Measurements from ENCODE around the gene ATG9A.

Gene ATG9A

DNA sequence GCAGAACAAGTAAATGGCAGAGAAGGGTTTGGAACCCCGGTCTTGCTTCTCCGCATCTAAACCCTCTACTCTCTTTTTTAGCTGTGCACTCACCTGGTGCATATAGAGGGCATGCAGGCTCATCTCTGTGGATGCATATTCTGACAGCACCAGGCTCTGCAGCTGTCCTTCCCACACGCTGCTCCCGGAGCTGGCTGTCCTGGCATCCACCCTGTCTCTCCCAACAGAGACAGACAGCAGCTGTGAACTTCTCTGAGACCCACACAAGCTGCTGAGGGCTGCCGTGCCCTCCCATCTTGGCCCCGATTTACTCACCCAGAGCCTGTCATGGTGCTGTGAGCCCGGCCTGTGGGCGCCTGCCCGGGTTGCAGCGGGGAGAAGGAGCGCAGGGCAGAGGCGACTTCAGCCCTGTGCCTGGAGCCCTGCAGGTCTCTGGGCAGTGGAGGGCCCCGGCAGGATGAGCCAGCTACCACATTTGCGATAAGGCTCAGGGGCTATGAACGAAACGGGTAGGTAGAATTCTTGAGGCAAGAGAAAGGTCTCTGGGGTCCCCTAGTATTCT lies 7.4 kb downstream of the ATG9A start:
- CTCF ChIA-PET, result interaction anchor here (0.9 kb wide), 1 partner anchor 11 kb away, joined by 3 read pairs; no protein-coding TSS in a partner anchor
- no peak for DNase-seq
- Mint-ChIP-seq H3K36me3 (peaks cover 52% of the 10 kb centered on the region), H3K4me1 (peaks cover 25% of the 10 kb centered on the region), H3K27me3 (no peaks in the 10 kb centered on the region), H3K27ac (no peak overlapping the region), H3K4me3 (no peak overlapping the region), H3K9me3 (no peaks in the 10 kb centered on the region)

DNA sequence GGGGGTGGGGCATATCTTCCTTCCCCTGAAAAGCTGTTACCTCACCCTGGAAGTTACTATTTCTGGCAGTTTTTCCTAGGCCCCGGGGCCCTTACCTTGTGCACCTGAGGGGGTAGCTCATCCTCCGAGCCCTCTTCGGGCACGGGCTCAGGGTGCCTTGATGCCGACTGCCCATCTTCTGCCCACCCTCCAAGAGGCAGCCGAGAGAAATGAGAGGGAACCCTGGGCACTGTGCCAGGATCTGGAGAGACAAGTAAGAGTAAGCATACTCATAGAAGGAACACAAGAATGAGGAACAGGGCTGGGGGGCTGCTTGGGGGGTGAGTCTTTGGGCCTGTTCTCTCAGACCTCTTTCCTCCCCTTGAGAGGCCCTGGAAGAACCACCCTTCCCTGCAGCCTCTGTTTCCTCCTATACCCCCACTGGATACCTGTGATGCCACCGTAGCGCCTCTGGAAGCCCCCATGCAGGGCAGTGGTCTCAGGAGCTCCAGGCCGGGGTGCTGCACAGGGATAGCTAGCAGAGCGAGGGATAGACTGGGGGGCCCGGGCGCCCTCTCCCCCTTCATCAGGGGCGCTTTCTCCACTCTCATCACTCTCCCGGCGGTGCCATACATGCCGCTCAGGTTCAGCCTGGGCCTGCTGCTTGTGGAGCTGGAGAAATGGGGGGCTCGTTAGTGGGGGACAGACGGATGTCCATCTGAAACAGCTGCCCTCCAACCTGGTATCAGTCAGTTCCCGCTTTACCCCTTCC lies 8.6 kb downstream of the ATG9A start:
- CTCF ChIA-PET, result interaction anchor here (1.8 kb wide), 1 partner anchor 75 kb away, joined by 7 read pairs; no protein-coding TSS in a partner anchor
- peaks cover 51% of the 10 kb centered on the region for H3K36me3 Mint-ChIP-seq
- H3K4me3 Mint-ChIP-seq, result no peak overlapping the region
- no peaks in the 10 kb centered on the region for H3K27me3 Mint-ChIP-seq
- no peak for DNase-seq
- H3K27ac Mint-ChIP-seq, result no peak overlapping the region
- H3K9me3 Mint-ChIP-seq, result no peaks in the 10 kb centered on the region
- peaks cover 31% of the 10 kb centered on the region for H3K4me1 Mint-ChIP-seq

DNA sequence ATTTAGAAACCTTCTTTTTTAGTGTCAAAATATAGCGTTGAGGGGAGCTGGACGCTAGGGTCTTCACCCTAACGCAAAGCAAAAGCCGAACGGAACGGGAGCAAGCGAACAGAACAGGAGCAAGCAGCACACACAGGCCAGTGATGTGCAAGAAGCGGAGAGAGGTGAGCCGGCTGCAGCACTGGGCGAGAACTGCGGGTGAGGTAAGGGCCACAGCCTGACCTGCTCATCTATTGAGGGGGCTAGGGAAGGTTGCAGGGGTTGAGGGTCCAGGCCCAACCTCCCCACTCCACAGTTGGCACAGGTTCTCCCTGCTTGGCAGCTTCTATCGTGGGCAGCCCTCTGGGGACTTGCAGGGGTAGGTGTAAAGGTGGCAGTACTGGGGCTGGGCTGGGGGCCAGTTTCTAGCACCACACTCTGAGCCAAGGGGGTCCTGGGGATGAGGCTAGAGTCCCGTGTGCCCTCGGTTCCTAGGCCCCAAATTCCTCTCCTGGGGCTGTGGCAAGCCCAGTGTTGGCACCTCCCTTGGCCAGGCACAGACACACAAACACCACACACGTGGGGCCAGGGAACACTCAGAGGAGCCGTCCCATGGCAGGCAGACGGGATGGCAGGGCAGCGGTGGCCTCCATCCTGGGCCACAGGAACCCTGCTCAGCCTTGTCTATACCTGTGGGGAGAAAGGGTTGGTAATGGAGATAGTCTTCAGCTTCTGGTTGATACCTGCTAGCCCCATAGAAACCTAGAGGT lies 9.5 kb downstream of the ATG9A start:
- Mint-ChIP-seq H3K36me3 (peaks cover 42% of the 10 kb centered on the region), H3K4me3 (no peak overlapping the region), H3K27ac (no peak overlapping the region)

DNA sequence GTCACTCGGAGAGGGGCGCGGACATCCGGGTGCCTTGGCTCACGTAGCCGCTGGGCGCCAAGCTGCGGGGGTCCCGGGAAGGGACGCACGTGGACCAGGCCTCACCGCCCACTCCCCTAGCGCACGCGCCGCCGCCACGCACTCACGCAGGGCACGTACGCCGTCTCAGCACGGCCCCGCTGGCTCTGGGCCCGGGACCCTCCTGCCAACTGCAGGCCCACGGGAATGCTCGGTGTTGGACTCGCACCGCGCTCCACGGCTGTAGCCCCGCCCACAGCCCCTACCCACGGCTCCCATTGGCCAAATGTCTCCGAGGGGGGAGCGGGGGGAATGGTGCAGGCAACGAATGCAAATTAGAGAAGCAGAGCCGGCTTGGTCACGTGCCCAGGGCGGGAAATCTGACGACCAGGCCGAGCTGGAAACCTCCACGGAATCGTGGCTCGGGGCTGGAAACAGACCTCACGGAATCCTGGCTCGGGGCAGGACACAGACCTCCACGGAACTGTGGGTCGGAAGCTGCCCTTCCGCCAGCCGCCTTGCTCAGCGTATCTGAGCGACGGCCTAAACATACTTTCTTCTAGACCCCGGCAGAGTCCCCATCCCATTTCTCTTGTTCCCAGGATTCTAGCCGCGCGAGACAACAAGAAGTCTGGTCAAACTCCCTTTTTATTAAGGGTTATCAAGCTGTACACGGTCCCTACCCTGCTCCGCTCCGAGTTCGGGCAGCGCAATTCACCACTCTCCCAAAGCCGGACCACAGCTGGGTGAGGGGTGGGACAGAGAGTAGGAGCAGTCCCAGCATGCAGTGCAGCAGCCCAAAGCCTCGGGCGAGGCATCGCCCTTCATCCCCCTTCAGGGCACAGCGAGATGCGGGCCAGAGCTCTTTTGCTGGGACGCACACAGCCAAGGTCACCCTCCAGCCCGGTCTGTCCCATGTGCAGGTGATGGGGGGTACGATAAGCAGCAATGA lies 10.4 kb downstream of the ATG9A start, which contains the start of gene ABCB6:
Gene ABCB6 (minus strand): TSS at position 227 of the 970 bp plus-strand sequence. CDS start 285 bp downstream, outside the sequence.
- Mint-ChIP-seq H3K27me3 (no peaks in the 10 kb centered on the region), H3K4me3 (peak within 1 kb of the TSS; percentile 81), H3K27ac (peak within 1 kb of the TSS; percentile 89), H3K36me3 (peaks cover 41% of the 10 kb centered on the region), H3K9me3 (no peaks in the 10 kb centered on the region), H3K4me1 (peaks cover 31% of the 10 kb centered on the region)
- DNase-seq, result peak; percentile 94
- CTCF ChIA-PET, result interaction anchor here (0.6 to 1.8 kb wide), 8 partner anchors 30 to 637 kb away, joined by 3 to 8 read pairs (median 4); no protein-coding TSS in a partner anchor

More for the DNA sequence above, 9.5 kb downstream of the ATG9A start:
- peaks cover 31% of the 10 kb centered on the region for H3K4me1 Mint-ChIP-seq
- no peaks in the 10 kb centered on the region for H3K9me3 Mint-ChIP-seq
- DNase-seq, result no peak
- CTCF ChIA-PET, result interaction anchor here (0.7 to 1.8 kb wide), 3 partner anchors 48 to 76 kb away, joined by 3 to 7 read pairs (median 4); no protein-coding TSS in a partner anchor
- no peaks in the 10 kb centered on the region for H3K27me3 Mint-ChIP-seq

DNA sequence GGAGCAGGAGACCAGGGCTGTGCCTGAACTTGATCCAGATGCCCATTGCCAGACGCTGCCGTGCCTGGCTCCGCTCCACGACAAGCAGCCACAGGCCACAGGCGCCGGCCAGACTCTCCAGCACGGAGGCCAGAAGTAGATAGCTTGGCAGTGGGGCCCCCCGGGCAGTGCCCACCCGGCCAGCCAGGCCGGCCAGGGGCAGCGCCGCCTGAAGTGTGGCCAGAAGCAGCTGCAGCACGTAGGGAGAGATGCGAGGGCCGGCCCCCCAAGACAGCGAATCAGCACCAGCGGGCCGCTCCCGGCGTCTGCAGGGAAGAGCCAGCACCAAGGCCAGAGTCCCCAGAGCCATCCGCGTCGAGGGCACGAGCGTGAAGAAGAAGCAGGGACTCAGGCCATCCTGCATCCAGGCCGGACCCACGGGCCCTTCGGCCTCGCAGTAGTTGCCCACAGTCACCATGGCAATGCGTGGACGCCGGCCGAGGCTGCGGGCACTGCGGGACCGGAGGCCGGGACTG lies 11.2 kb downstream of the ATG9A start:
- CTCF ChIA-PET, result interaction anchor here (0.7 to 1.7 kb wide), 5 partner anchors 31 to 77 kb away, joined by 3 to 8 read pairs (median 5); no protein-coding TSS in a partner anchor
- no peaks in the 10 kb centered on the region for H3K9me3 Mint-ChIP-seq
- H3K4me3 Mint-ChIP-seq, result peak overlapping the region; percentile 81
- H3K27me3 Mint-ChIP-seq, result no peaks in the 10 kb centered on the region
- DNase-seq, result no peak
- peaks cover 31% of the 10 kb centered on the region for H3K4me1 Mint-ChIP-seq
- peak overlapping the region; percentile 89 for H3K27ac Mint-ChIP-seq
- H3K36me3 Mint-ChIP-seq, result peaks cover 38% of the 10 kb centered on the region

DNA sequence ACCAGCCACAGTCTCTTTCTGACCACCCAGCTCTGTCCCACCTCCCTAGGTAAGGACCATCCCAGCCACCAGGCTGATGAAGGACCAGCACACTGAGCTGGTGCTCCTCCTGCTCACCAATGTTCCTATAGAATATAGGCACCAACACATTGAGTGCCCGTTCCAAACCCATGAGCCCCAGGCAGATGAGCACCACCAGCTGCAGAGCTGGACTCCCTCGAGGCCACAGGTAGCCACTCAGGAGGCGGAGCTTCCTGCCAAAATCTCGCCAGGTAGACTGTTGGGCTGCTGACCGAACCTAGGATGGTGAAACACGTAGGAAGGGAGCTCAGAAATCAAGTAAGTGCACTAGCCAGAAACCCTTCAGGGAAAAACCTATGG lies 12.9 kb downstream of the ATG9A start:
- Mint-ChIP-seq H3K4me1 (peaks cover 40% of the 10 kb centered on the region), H3K36me3 (peaks cover 34% of the 10 kb centered on the region), H3K27me3 (no peaks in the 10 kb centered on the region), H3K4me3 (no peak overlapping the region), H3K27ac (peak overlapping the region; percentile 54), H3K9me3 (no peaks in the 10 kb centered on the region)
- CTCF ChIA-PET, result interaction anchor here (0.6 to 2.4 kb wide), 5 partner anchors 8 to 83 kb away, joined by 3 to 8 read pairs (median 4); partner anchors contain the start of gene ZFAND2B
- DNase-seq, result no peak

DNA sequence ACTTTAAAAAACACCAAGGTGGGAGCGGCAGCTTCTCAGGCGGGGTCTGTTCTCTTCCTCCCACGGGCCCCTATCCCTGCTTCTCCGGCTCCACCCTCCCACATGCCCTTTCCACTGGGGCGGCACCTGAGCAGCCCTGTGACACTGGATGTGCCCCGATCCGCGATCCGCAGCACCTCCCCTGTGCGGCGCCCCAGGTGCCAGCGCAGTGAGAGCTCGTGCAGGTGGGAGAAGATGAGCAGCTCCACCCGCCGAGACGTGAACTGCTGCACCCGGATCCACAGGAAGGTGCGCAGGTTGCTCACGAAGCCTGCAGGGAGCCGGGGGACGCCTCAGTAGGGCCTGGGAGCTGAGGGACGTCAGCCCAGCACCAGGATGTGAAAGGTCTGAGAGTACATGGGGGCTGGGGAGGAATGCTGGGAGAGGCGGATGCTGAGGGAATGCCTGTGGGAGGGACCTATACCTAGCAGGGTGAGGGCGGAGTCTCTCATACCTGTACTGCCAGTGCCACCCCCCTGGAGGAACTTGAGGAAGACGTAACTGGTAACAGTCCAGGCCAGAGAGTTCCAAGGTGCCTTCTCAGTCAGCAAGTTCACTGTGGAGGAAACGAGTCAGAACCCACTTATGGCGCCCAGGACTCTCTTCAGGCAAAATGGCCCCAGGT lies 13.4 kb downstream of the ATG9A start:
- Mint-ChIP-seq H3K27ac (no peak overlapping the region), H3K4me3 (no peak overlapping the region)

DNA sequence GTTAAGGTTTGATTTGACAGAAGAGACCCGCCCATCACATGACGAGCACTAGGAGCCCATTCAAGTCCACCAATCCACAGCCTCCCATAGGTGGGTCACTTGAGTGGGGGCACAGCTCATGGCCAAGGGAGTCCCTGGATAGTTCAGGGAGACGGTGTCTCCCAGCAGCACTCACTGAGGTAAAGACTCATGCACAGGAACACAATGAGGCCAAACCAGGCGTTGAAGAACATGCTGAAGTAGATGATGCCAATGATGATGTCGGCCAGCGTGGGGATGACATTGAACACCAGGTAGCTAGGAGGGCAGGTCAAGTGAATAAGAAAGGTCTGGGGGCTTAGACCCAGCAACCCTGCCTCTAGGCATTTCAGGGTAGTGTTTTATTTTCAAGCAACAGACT lies 14.7 kb downstream of the ATG9A start:
- Mint-ChIP-seq H3K36me3 (peaks cover 31% of the 10 kb centered on the region), H3K27ac (no peak overlapping the region), H3K4me3 (no peak overlapping the region), H3K27me3 (no peaks in the 10 kb centered on the region), H3K4me1 (peaks cover 56% of the 10 kb centered on the region), H3K9me3 (no peaks in the 10 kb centered on the region)
- CTCF ChIA-PET, result interaction anchor here (0.6 to 0.8 kb wide), 2 partner anchors 18 to 80 kb away, joined by 3 read pairs; no protein-coding TSS in a partner anchor
- DNase-seq, result no peak

More for the DNA sequence above, 13.4 kb downstream of the ATG9A start:
- H3K27me3 Mint-ChIP-seq, result no peaks in the 10 kb centered on the region
- no peaks in the 10 kb centered on the region for H3K9me3 Mint-ChIP-seq
- peaks cover 46% of the 10 kb centered on the region for H3K4me1 Mint-ChIP-seq
- peaks cover 35% of the 10 kb centered on the region for H3K36me3 Mint-ChIP-seq
- CTCF ChIA-PET, result interaction anchor here (1.0 to 2.4 kb wide), 4 partner anchors 10 to 83 kb away, joined by 4 to 8 read pairs (median 6); partner anchors contain the start of gene ZFAND2B
- no peak for DNase-seq

DNA sequence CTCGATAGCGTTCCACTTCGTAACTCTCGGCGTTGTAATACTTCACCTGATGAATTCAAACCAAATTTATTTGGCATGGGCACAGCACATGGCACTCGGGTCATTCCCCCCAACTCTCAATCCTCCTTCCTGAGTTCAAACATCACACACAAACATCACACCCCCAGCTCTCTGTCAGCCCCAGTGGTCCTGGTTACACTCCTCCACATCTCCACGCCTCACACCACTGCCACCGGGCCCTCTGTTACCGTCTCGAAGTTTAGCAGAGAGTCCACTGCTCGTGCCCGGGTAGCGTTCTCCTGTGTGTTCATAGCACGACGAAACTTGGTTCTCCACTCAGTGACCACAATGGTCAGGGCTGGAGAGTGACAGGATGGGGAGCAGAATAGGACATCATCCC lies 15.3 kb downstream of the ATG9A start:
- Mint-ChIP-seq H3K4me1 (peaks cover 56% of the 10 kb centered on the region), H3K9me3 (no peaks in the 10 kb centered on the region), H3K4me3 (no peak overlapping the region), H3K36me3 (peaks cover 31% of the 10 kb centered on the region), H3K27me3 (no peaks in the 10 kb centered on the region), H3K27ac (no peak overlapping the region)
- no peak for DNase-seq
- CTCF ChIA-PET, result interaction anchor here (0.8 to 6.8 kb wide), 2 partner anchors 43 to 81 kb away, joined by 3 to 70 read pairs; partner anchors contain the start of gene SLC23A3

DNA sequence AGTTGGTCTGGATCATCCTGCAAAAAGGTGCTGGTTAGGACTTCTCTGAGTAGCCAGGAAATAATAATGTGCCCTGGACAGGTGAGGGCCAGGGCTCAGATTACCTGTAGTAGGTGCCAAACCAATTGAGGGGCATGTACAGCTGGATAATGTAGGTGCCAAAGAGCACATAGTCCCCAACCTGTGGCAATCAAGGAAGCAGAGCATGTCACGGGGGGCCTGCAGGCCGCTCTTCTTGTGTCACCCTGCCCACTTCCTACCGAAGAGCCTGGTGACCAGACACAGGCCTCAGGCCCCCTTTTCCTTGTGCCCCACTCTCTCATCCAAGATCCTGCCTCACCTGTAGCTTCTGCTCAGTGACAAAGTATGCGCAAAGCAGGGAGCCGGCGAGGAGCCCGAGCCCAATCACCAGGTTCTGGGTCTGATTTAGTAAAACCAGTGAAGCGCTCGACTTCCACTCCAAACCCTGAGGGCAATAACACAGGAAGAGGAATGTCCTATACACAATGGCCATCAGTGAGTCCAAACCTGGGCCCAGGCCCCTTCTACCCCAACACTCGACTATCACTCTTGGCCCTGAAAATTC lies 15.9 kb downstream of the ATG9A start:
- CTCF ChIA-PET, result interaction anchor here (0.9 to 6.8 kb wide), 4 partner anchors 35 to 57 kb away, joined by 3 to 70 read pairs (median 16); partner anchors contain the start of gene SLC23A3
- no peaks in the 10 kb centered on the region for H3K27me3 Mint-ChIP-seq
- peaks cover 37% of the 10 kb centered on the region for H3K36me3 Mint-ChIP-seq
- H3K4me3 Mint-ChIP-seq, result no peak overlapping the region
- no peak for DNase-seq
- H3K4me1 Mint-ChIP-seq, result peaks cover 58% of the 10 kb centered on the region
- no peak overlapping the region for H3K27ac Mint-ChIP-seq
- no peaks in the 10 kb centered on the region for H3K9me3 Mint-ChIP-seq

DNA sequence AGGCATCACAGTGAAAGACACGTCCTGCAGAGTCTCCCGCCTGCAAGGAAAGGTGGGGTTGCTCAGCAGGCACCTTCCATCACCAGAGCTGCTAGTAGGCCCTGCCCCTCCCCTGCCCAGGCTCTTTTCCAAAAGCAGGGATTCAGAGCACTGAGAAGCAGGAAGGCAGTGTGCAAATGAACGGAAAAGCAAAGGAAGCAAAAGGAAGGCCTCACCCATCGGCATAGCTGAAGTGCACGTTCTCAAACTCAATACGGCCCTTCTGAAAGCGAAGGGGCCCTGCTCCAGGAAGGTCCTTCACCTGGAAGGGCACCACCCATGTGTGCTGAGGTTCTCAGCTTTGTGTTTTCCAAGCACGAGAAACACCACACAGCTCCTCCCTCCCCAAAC lies 16.4 kb downstream of the ATG9A start:
- Mint-ChIP-seq H3K27ac (no peak overlapping the region), H3K4me1 (peaks cover 63% of the 10 kb centered on the region)

DNA sequence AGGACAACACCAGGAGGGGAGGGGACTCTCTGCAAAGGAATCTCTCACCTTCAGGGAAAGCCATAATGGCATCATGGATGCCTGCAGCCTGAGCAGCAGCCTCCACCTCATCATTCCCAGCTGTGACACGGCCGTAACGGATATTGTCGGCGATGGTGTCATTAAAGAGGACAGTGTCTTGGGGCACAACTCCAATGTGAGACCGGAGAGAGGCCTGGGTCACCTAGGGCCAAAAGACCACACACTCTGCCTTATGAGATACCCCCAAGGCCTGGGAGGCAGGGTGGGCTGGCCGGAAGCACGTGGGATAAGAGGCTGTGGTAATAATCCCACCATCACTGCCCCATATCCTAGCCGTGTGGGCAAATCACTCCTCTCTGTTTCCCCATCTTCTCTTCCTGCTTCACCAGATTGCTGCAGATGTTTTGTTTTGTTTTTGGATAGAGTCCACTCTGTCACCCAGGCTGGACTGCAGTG lies 18.5 kb downstream of the ATG9A start:
- no peak for DNase-seq
- H3K27me3 Mint-ChIP-seq, result no peaks in the 10 kb centered on the region
- H3K4me1 Mint-ChIP-seq, result peaks cover 59% of the 10 kb centered on the region
- H3K9me3 Mint-ChIP-seq, result no peaks in the 10 kb centered on the region
- CTCF ChIA-PET, result interaction anchor here (0.6 to 6.8 kb wide), 9 partner anchors 12 to 86 kb away, joined by 3 to 70 read pairs (median 4); partner anchors contain the start of genes GLB1L, SLC23A3 and STK16
- peak overlapping the region; percentile 91 for H3K27ac Mint-ChIP-seq
- H3K36me3 Mint-ChIP-seq, result peaks cover 44% of the 10 kb centered on the region
- no peak overlapping the region for H3K4me3 Mint-ChIP-seq

More for the DNA sequence above, 16.4 kb downstream of the ATG9A start:
- no peaks in the 10 kb centered on the region for H3K27me3 Mint-ChIP-seq
- no peaks in the 10 kb centered on the region for H3K9me3 Mint-ChIP-seq
- DNase-seq, result no peak
- CTCF ChIA-PET, result interaction anchor here (0.9 to 6.8 kb wide), 5 partner anchors 21 to 56 kb away, joined by 3 to 70 read pairs (median 4); partner anchors contain the start of gene SLC23A3
- no peak overlapping the region for H3K4me3 Mint-ChIP-seq
- peaks cover 43% of the 10 kb centered on the region for H3K36me3 Mint-ChIP-seq
